ENCODE results near the gene NKAPL. TPM values are rescaled to one million over a fixed set of nuclear protein-coding genes. Genes with fewer than 3 reads are reported as not detected.
"Not testable (repeated sequence)": the region's sequence is repeated elsewhere in the genome, so short reads cannot be mapped to it uniquely, and the experiment has no call there.

NKAPL gene
- total RNA-seq, 1 donor from 2014 or later, result not detected

DNA sequence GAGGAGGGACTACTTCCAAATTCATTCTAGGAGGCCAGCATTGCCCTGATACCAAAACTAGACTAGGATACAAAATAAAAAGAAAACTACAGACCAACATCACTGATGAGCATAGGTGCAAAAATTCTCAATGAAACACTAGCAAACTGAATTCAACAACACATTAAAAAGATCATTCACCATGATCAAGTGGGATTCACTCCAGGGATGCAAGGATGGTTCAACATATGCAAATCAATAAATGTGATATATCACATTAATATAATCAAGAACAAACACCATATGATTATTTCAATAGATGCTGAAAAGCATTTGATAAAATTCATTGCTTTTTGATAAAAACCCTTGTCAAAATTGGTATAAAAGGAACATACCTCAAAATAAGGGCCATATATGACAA, 32.5 kb downstream of the NKAPL start:
- Mint-ChIP-seq H3K9me3 (peaks cover 24% of the 10 kb centered on the region), H3K27me3 (ENCODE audit: low read depth) (no peaks in the 10 kb centered on the region), H3K27ac (no peak overlapping the region), H3K4me1 (no peaks in the 10 kb centered on the region), H3K36me3 (peaks cover 57% of the 10 kb centered on the region), H3K4me3 (no peak overlapping the region)
- DNase-seq (ENCODE audit: low spot score in 2 of 2, unreplicated experiment in 2 of 2), result no peak
- TF ChIP-seq, protein P1, sequence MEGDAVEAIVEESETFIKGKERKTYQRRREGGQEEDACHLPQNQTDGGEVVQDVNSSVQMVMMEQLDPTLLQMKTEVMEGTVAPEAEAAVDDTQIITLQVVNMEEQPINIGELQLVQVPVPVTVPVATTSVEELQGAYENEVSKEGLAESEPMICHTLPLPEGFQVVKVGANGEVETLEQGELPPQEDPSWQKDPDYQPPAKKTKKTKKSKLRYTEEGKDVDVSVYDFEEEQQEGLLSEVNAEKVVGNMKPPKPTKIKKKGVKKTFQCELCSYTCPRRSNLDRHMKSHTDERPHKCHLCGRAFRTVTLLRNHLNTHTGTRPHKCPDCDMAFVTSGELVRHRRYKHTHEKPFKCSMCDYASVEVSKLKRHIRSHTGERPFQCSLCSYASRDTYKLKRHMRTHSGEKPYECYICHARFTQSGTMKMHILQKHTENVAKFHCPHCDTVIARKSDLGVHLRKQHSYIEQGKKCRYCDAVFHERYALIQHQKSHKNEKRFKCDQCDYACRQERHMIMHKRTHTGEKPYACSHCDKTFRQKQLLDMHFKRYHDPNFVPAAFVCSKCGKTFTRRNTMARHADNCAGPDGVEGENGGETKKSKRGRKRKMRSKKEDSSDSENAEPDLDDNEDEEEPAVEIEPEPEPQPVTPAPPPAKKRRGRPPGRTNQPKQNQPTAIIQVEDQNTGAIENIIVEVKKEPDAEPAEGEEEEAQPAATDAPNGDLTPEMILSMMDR (IDR thresholded peaks at IDR 0.05; ENCODE audit: unreplicated experiment), result no peak

DNA sequence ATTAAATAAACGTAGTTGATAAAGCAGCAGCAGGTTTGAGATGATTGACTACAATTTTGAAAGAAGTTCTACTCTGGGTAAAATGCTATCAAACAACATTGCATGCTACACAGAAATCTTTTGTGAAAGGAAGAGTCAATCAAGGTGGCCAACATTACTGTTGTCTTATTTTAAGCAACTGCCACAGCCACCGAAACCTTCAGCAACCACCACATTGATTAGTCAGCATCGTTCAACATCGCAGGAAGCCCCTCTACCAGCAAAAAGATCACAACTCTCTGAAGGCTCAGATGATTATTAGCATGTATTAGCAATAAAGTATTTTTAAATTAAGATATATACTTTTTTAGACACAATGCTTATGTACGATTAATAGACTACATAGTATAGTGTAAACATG, 36.2 kb downstream of the NKAPL start:
- Mint-ChIP-seq H3K4me1 (no peaks in the 10 kb centered on the region), H3K27me3 (ENCODE audit: low read depth) (no peaks in the 10 kb centered on the region), H3K27ac (no peak overlapping the region), H3K9me3 (peaks cover 23% of the 10 kb centered on the region), H3K36me3 (peaks cover 38% of the 10 kb centered on the region), H3K4me3 (no peak overlapping the region)
- TF ChIP-seq, protein P1 (IDR thresholded peaks at IDR 0.05; ENCODE audit: unreplicated experiment), result no peak
- no peak for DNase-seq (ENCODE audit: low spot score in 2 of 2, unreplicated experiment in 2 of 2)

DNA sequence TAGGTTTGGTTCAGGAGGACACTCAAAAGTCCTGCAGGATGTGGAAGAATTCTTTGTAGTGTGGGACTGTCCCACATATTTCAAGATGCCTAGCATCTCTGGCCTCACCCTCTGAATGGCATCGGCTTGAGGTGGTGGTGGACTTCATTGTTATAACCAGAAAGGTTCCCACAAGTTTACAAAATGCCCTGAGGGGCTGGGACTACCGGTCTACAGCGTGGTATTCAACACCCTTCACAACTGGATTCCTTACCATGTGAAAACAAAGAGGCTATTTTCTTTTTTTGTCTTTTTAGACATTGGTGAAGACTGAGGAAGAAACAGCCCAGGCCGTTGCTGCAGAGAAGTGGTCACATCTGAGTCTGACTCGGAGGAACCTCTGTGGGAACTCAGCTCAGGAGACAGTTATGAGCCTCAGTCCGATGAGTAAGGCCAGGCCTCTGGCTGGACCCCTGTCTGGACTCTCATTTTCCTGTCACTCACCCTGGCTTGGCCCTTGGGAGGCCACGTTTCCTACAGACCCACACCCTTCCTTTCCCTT, 37.5 kb downstream of the NKAPL start:
- Mint-ChIP-seq H3K36me3 (peaks cover 40% of the 10 kb centered on the region), H3K27me3 (ENCODE audit: low read depth) (no peaks in the 10 kb centered on the region), H3K4me1 (no peaks in the 10 kb centered on the region), H3K4me3 (no peak overlapping the region), H3K9me3 (peaks cover 10% of the 10 kb centered on the region), H3K27ac (no peak overlapping the region)
- DNase-seq (ENCODE audit: low spot score in 2 of 2, unreplicated experiment in 2 of 2), result no peak
- TF ChIP-seq, protein P1 (IDR thresholded peaks at IDR 0.05; ENCODE audit: unreplicated experiment), result no peak

DNA sequence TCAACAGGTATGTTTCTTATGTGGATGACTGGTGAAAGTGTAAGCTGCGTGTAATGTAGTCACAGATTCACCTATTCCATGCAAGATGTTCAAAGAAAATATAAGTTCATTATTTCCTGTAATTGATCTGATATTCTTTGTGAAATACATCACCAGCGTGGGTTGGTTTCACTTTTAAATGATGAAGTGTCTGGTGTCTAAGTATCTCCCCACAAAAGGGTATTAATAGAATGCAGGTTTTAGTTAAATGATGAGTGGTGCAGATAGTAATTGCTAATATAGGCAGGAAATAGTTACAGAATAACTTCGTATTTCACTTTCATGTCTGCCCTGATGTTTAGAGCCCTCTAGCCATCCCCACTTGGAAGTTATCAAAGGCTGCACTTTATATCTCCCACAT, 44.5 kb downstream of the NKAPL start:
- DNase-seq (ENCODE audit: low spot score in 2 of 2, unreplicated experiment in 2 of 2), result no peak
- peaks cover 38% of the 10 kb centered on the region for H3K36me3 Mint-ChIP-seq
- H3K4me1 Mint-ChIP-seq, result no peaks in the 10 kb centered on the region
- TF ChIP-seq, protein P1 (IDR thresholded peaks at IDR 0.05; ENCODE audit: unreplicated experiment), result no peak
- H3K27me3 Mint-ChIP-seq (ENCODE audit: low read depth), result no peaks in the 10 kb centered on the region
- no peak overlapping the region for H3K4me3 Mint-ChIP-seq
- no peak overlapping the region for H3K27ac Mint-ChIP-seq
- H3K9me3 Mint-ChIP-seq, result peaks cover 28% of the 10 kb centered on the region

DNA sequence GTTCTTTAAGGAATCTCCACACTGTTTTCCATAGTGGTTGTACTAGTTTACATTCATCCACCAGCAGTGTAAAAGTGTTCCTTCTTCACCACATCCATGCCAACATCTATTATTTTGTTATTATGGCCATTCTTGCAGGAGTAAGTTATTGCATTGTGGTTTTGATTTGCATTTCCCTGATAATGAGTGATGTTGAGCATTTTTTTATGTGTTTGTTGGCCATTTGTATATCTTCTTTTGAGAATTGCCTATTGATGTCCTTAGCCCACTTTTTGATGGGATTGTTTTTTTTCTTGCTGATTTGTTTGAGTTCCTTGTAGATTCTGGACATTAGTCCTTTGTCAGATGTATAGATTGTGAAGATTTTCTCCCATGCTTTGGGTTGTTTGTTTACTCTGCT, 47.3 kb downstream of the NKAPL start:
- H3K27ac Mint-ChIP-seq; H3K27me3 Mint-ChIP-seq (ENCODE audit: low read depth); H3K4me3 Mint-ChIP-seq; H3K4me1 Mint-ChIP-seq; DNase-seq (ENCODE audit: low spot score in 2 of 2, unreplicated experiment in 2 of 2): not testable (repeated sequence)
- peaks cover 25% of the 10 kb centered on the region for H3K36me3 Mint-ChIP-seq
- peaks cover 51% of the 10 kb centered on the region for H3K9me3 Mint-ChIP-seq

Other genes starting within 250 kb of the NKAPL start
- gene ZNF165, start 178.7 kb upstream of the NKAPL start, total RNA-seq, result 3.7 to 4.6 TPM (median 4.0 TPM) in 3 replicates
- 9.1 to 11.7 TPM (median 11.3 TPM) in 3 replicates for gene ZSCAN16, start 134.7 kb upstream of the NKAPL start, total RNA-seq
- gene ZKSCAN8, start 117.4 kb upstream of the NKAPL start, total RNA-seq, result 51.7 to 53.1 TPM (median 52.8 TPM) in 3 replicates
- 25.5 to 29.6 TPM (median 27.9 TPM) in 3 replicates for gene ZSCAN9, start 34.0 kb upstream of the NKAPL start, total RNA-seq
- 5.8 to 6.8 TPM (median 6.8 TPM) in 3 replicates for gene ZKSCAN4, start 7.0 kb upstream of the NKAPL start, total RNA-seq
- 26.6 to 29.2 TPM (median 26.9 TPM) in 3 replicates for gene ZSCAN26, start 7.8 kb downstream of the NKAPL start, total RNA-seq
- gene PGBD1, start 22.3 kb downstream of the NKAPL start, total RNA-seq, result 8.9 to 9.4 TPM (median 9.2 TPM) in 3 replicates
- gene ZSCAN31, start 76.9 kb downstream of the NKAPL start, total RNA-seq, result 5.8 to 8.8 TPM (median 6.0 TPM) in 3 replicates
- gene ZKSCAN3, start 90.7 kb downstream of the NKAPL start, total RNA-seq, result 11.2 to 12.9 TPM (median 12.1 TPM) in 3 replicates
- 13.4 to 14.0 TPM (median 13.9 TPM) in 3 replicates for gene ZSCAN12, start 140.4 kb downstream of the NKAPL start, total RNA-seq
- 10.4 to 13.9 TPM (median 13.5 TPM) in 3 replicates for gene ZSCAN23, start 184.2 kb downstream of the NKAPL start, total RNA-seq

All from mesothelial cell of epicardium (in vitro differentiated cells).